ENCODE results near the gene TMEM190.
"Not testable (repeated sequence)": the region's sequence is repeated elsewhere in the genome, so short reads cannot be mapped to it uniquely, and the experiment has no call there.

The TMEM190 gene

GRCh38 chr19:55376241-55376933, at the start of gene TMEM190:
Gene TMEM190 (plus strand): TSS chr19:55376826. CDS start chr19:55376854, 28 bp downstream.
- ChIA-PET CTCF (interaction anchor here (1.7 kb wide), 1 partner anchor 75 kb away, joined by 7 read pairs; no protein-coding TSS in a partner anchor), POLR2A (no interaction called here)
- DNase-seq (ENCODE audit: extremely low spot score), result no peak
- TF ChIP-seq CTCF (IDR thresholded peaks at IDR 0.05; ENCODE audit: control extremely low read depth, extremely low read depth, low read depth, missing control alignments), result no peak

GRCh38 chr19:55328774-55329318, 47.8 kb upstream of the TMEM190 start:
- DNase-seq (ENCODE audit: extremely low spot score); POLR2A ChIA-PET; CTCF ChIA-PET: not testable (repeated sequence)

GRCh38 chr19:55329791-55330190, 46.8 kb upstream of the TMEM190 start:
- CTCF ChIA-PET; DNase-seq (ENCODE audit: extremely low spot score); POLR2A ChIA-PET: not testable (repeated sequence)

- ChIA-PET CTCF (no interaction called here), POLR2A (no interaction called here)
- DNase-seq (ENCODE audit: extremely low spot score), result no peak
- no peak for TF ChIP-seq CTCF (IDR thresholded peaks at IDR 0.05; ENCODE audit: control extremely low read depth, extremely low read depth, low read depth, missing control alignments)
These were observed 42.8 kb upstream of the TMEM190 start for GRCh38 chr19:55333870-55334269.

GRCh38 chr19:55336101-55336500, 40.5 kb upstream of the TMEM190 start:
- TF ChIP-seq CTCF (IDR thresholded peaks at IDR 0.05; ENCODE audit: control extremely low read depth, extremely low read depth, low read depth, missing control alignments), result no peak
- DNase-seq (ENCODE audit: extremely low spot score), result no peak
- CTCF ChIA-PET, result interaction anchor here (1.6 to 4.3 kb wide), 2 partner anchors 34 to 44 kb away, joined by 4 to 43 read pairs; no protein-coding TSS in a partner anchor
- POLR2A ChIA-PET, result no interaction called here

GRCh38 chr19:55339105-55339888, 37.3 kb upstream of the TMEM190 start, which contains the start of gene KMT5C:
Gene KMT5C (plus strand): TSS chr19:55339876. CDS start chr19:55341937, 2,061 bp downstream.
- CTCF ChIA-PET, result interaction anchor here (0.6 to 4.3 kb wide), 14 partner anchors 10 to 165 kb away, joined by 3 to 43 read pairs (median 3); partner anchors contain the start of genes TMEM238 and ZNF628
- peak; percentile 98 for DNase-seq (ENCODE audit: extremely low spot score)
- POLR2A ChIA-PET, result interaction anchor here (0.6 to 1.8 kb wide), 15 partner anchors 11 to 315 kb away, joined by 3 to 12 read pairs (median 3); partner anchors contain the start of genes ISOC2, TMEM150B, U2AF2 and UBE2S
- no peak for TF ChIP-seq CTCF (IDR thresholded peaks at IDR 0.05; ENCODE audit: control extremely low read depth, extremely low read depth, low read depth, missing control alignments)
